ENCODE measurements around the gene ASTN1.

ASTN1 gene

GRCh38 chr1:176989754-176990153, 174.8 kb downstream of the ASTN1 start:
- no peak for DNase-seq (ENCODE audit: low read depth)

GRCh38 chr1:176989023-176989422, 175.5 kb downstream of the ASTN1 start:
- no peak for DNase-seq (ENCODE audit: low read depth)

GRCh38 chr1:176987016-176987415, 177.5 kb downstream of the ASTN1 start:
- no peak for DNase-seq (ENCODE audit: low read depth)

- DNase-seq (ENCODE audit: low read depth): no peak
Observed at GRCh38 chr1:176983731-176984130, 180.8 kb downstream of the ASTN1 start.

- DNase-seq (ENCODE audit: low read depth): no peak
Observed at GRCh38 chr1:176976771-176977170, 187.7 kb downstream of the ASTN1 start.

GRCh38 chr1:176976225-176976624, 188.3 kb downstream of the ASTN1 start:
- DNase-seq (ENCODE audit: low read depth): no peak

GRCh38 chr1:176964687-176965086, 199.8 kb downstream of the ASTN1 start:
- DNase-seq (ENCODE audit: low read depth): no peak

- no peak for DNase-seq (ENCODE audit: low read depth)
Observed at GRCh38 chr1:176963181-176963580, 201.3 kb downstream of the ASTN1 start.

GRCh38 chr1:176961678-176962077, 202.8 kb downstream of the ASTN1 start:
- no peak for DNase-seq (ENCODE audit: low read depth)

- no peak for DNase-seq (ENCODE audit: low read depth)
Observed at GRCh38 chr1:176959191-176959820, 205.2 kb downstream of the ASTN1 start.

- DNase-seq (ENCODE audit: low read depth): no peak
Observed at GRCh38 chr1:176957603-176958002, 206.9 kb downstream of the ASTN1 start.

- no peak for DNase-seq (ENCODE audit: low read depth)
Observed at GRCh38 chr1:176954242-176954641, 210.3 kb downstream of the ASTN1 start.

GRCh38 chr1:176950736-176951324, 213.7 kb downstream of the ASTN1 start:
- no peak for DNase-seq (ENCODE audit: low read depth)

- no peak for DNase-seq (ENCODE audit: low read depth)
Observed at GRCh38 chr1:176949033-176949662, 215.4 kb downstream of the ASTN1 start.

- no peak for DNase-seq (ENCODE audit: low read depth)
Observed at GRCh38 chr1:176944606-176945005, 219.9 kb downstream of the ASTN1 start.

GRCh38 chr1:176943783-176944182, 220.7 kb downstream of the ASTN1 start:
- no peak for DNase-seq (ENCODE audit: low read depth)

GRCh38 chr1:176942346-176942745, 222.2 kb downstream of the ASTN1 start:
- no peak for DNase-seq (ENCODE audit: low read depth)

GRCh38 chr1:176939993-176940392, 224.5 kb downstream of the ASTN1 start:
- DNase-seq (ENCODE audit: low read depth): no peak

GRCh38 chr1:176938375-176938774, 226.1 kb downstream of the ASTN1 start:
- DNase-seq (ENCODE audit: low read depth): no peak

GRCh38 chr1:176934370-176934769, 230.1 kb downstream of the ASTN1 start:
- no peak for DNase-seq (ENCODE audit: low read depth)

- DNase-seq (ENCODE audit: low read depth): no peak
Observed at GRCh38 chr1:176932114-176933104, 232.1 kb downstream of the ASTN1 start.

GRCh38 chr1:176931526-176931925, 233.0 kb downstream of the ASTN1 start:
- no peak for DNase-seq (ENCODE audit: low read depth)
